Mucosa of gallbladder (tissue), 1 donor: ENCODE results near the gene HES5. TPM values are rescaled to one million over a fixed set of nuclear protein-coding genes. Genes with fewer than 3 reads are reported as not detected.

Source experiments
- DNase-seq: peaks from one replicate; pipeline ENCODE4 v3.0.0-alpha.2; 2020; ENCODE audit warnings: low spot score
- total RNA-seq: library from RNA; stranded (reverse); gene quantifications from one replicate; pipeline ENCODE4 v1.2.1, GENCODE V29; 2021
- donor health status: DM: no; HTN: no; CAD: no.

The HES5 gene
- total RNA-seq, 1 donor from 2014 or later = 0.20 TPM

- DNase-seq = no peak
These were observed 30.0 kb downstream of the HES5 start for GRCh38 chr1:2499986-2500596.

GRCh38 chr1:2499260-2499659 lies 30.8 kb downstream of the HES5 start:
- DNase-seq = no peak

DNA sequence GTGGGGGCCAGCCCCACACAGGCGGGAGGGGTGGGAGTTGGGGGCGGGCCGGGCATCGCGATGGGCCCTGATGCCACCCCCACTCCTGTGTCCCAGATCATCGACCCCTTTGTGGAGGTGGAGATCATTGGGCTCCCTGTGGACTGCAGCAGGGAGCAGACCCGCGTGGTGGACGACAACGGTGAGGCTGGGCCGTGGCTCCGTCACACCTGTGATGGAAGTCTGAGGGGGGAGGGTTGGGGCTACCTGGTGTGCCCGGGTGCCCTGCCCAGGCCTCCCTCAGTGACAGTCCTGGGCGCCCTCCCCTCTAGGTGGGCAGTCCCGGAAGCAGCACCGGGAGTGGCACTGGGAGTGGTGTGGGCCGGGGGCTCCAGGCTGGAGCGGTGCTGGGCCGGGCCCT lies 31.4 kb downstream of the HES5 start:
- DNase-seq = no peak

- DNase-seq = no peak
These were observed 32.2 kb downstream of the HES5 start for GRCh38 chr1:2497891-2498290.

- no peak for DNase-seq
These were observed 33.3 kb downstream of the HES5 start for GRCh38 chr1:2496746-2497145.

DNA sequence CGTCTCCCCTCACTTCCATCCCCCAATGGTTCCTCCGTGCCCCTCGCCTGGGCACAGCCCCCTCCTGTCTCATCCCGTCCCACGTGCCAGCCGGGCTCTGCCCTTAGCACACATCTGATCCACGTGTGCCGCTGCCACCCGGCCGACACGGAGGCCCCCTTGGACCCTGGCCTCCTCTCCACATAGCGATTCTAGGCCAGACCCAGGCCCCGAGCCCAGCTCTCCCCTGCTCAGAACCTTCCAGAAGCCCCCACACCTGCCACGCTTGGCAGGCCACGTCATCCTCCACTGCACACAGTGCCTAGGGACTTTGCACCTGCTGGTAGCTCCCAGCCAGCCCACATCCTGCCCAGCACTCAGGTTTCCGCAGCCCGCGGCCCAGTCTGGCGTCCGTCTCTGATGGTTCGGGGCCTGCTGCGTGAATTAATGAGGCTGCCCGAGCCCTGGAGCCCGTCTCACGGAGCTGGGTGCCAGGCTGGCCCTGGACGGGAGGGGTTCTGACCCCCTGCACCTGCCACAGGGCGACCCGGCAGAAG lies 33.9 kb downstream of the HES5 start:
- DNase-seq = no peak

- DNase-seq = no peak
These were observed 34.5 kb downstream of the HES5 start for GRCh38 chr1:2495546-2495945.

- DNase-seq = no peak
These were observed 35.0 kb downstream of the HES5 start for GRCh38 chr1:2495026-2495425.

GRCh38 chr1:2494323-2494693 lies 35.8 kb downstream of the HES5 start:
- DNase-seq = no peak

DNA sequence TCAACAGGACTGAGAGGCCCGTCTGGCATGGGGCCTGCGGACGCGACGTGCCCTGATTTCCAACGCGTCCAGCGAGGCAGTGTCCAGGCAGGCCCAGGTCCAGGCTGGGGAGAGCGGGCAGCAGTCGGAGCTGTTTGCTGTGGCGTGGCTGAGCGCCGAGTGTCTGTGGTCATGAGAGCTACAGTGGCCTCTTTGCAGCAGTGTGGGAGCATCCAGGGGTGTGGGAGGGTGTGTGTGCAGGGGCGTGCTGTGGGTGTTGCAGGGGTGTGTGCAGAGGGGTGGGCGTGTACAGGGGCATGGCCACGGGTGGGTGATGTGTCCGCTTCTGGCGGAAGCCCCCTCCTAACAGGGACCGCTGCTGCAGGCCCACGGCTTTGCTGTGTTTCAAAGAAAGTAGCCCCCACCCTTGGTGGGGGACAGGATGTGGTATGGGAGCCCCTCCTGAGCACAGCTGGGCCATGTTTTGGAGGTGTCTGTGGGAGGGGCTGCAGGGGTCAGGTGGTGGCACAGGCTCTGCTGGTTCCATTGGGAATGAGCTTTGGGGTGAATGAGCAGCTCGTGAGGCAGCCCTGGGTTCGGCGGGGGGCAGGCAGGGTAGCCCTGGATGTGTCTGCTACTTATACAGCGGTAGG lies 36.3 kb downstream of the HES5 start:
- DNase-seq = no peak

DNA sequence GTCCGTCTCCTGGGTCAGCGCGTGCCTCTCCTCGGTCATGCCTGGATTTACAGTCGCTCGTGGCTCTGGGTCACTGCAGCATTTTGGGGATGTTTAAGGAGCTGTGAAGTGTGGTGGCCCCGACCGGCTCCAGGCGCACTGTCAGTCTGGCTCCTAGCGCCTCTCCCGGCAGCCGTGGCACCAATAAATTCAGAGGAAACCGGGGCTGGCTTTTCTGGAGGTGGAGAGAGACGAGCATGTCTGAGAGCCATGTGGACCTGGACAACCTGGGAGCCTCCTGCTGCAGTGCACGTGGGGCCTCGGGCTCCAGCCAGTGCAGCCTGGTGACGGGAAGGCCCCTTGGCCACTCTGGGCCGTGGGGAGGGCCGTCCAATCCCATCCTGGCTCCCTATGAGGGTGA lies 36.8 kb downstream of the HES5 start:
- DNase-seq = no peak

DNA sequence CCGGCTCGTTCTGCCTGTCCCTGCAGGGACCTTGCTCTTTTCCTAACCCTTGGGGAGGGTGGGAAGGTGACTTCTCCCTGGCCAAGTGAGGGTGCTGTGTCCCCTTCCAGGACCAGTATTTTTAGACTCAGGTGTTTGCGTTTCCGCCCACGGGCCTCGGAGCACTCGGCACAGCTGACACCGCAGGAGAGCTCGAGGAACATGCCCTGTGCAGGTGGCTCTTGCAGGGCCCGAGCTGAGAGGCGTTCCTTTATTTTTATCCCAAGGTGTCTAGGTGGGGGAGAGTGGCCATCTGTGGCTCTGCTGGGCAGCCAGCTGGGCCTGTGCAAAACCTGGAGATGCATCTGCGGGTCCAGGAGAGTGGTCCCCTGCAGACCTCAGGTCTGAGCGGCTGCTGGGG lies 38.0 kb downstream of the HES5 start:
- no peak for DNase-seq

DNA sequence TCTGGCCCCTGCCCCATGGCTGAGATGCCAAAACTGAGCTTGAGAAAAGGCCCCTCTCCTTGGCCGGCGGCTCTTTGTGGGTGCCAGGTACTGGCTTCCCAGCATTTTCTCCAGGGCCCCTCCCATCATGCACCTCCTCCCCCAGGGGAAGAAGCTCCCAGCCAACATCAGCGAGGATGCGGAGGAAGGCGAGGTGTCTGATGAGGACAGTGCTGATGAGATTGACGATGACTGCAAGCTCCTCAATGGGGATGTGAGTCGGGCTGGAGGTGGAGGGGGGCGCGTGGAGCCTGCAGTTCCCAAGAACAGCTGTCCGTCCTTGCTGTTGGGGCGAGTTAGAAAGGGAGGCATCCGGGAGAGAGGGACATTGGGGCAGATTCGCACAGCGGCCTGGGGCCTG lies 40.4 kb downstream of the HES5 start:
- no peak for DNase-seq

- DNase-seq = no peak
These were observed 41.4 kb downstream of the HES5 start for GRCh38 chr1:2488688-2489087.

DNA sequence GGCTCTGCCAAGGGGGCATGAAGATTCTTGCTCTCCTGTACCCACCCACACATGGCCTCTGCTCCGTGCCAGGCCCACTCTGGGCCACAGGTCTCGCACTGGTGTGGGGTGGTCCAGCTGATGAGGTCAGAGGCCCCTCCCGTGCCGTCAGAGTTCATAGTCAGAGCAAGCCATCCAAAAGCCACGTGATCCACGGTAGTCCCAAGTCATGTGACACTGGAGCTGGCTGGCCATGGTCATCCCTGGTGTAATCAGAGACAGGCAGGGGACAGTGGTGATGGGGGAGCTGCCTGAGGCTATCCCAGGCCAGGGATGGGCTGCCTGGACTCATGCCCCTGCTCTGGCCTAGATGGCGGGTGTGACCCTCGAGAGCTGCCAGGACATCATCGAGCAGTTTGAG lies 43.5 kb downstream of the HES5 start:
- no peak for DNase-seq

- DNase-seq = no peak
These were observed 44.0 kb downstream of the HES5 start for GRCh38 chr1:2486041-2486440.

DNA sequence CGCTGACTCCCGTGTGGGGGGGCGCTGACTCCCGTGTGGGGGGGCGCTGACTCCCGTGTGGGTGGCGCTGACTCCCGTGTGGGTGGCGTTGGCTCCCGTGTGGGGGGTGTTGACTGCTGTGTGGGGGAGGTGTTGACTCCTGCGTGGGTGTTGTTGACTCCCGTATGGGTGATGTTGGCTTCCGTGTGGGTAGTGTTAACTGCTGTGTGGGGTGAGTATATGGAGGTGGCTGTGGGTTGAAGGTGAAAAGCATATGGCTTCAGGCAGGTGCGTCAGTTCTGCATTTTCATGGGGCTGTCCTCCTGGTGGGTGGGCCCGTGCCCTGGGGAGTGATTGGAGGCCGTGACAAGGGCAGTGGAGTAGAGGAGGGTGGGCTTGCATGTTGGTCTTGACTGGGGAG lies 46.1 kb downstream of the HES5 start:
- DNase-seq = no peak

- no peak for DNase-seq
These were observed 47.0 kb downstream of the HES5 start for GRCh38 chr1:2483026-2483425.

DNA sequence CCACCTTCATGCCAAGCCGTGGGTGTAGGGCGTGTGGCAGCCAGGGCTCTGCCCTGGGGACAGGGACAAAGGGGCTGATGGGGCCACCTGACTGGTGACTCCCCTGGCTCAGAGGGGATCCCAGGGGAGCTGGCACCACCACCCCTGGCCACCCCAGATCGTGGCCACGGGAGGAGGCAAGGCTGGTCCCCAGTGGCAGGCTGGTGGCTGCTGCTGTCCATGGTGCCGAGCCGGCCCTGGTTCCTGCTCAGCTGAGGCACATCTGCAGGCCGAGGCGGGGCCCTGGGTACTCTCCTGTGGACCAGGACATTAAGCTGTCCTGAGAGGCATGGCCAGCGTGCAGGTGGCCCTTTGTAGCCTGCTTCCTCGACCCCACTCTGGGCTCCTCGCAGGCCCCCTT lies 47.5 kb downstream of the HES5 start:
- DNase-seq = no peak

DNA sequence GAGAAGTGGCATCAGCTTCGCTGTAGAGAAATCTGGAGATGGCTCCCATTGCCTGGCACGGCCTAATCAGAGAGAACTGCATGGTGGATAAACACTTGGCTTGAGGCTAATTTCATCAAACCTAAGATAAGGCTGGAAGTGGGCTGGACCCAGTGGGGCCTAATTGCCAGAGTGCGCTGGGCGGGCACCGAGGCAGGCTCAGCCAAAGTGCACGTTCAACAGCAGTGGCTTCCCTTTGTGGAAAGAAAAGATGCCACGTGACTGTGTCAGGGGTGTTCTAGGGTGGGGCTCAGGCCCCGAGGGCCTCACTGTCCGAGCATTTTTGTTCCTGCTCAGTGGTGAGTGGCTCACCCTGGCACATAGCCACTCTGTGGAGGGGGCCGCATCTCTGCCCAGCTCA lies 48.2 kb downstream of the HES5 start:
- DNase-seq = no peak

DNA sequence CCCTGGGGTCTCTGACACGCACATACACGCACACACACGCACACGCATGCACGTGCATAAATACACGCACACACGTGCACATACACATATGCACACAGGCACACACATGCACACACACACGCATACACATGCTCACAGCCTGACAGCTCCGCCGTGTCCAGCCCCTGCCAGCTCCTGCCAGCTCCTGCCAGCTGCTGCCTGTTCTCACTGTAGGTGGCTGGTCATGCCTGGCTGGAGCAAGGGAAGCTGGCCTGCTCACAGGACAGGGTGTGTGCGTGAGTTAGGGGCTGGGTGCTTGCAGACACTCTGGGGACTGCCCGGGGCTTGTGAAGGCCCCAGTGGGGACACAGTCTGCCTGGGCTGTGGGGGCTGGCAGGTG lies 49.1 kb downstream of the HES5 start:
- DNase-seq = no peak

GRCh38 chr1:2480236-2480985 lies 49.7 kb downstream of the HES5 start:
- DNase-seq = no peak

GRCh38 chr1:2479618-2480017 lies 50.4 kb downstream of the HES5 start:
- DNase-seq = no peak
